Peyer's patch (tissue), 4 donors: ENCODE measurements around the gene CDH23. TPM values are rescaled to one million over a fixed set of nuclear protein-coding genes. Genes with fewer than 3 reads are reported as not detected.
A peak's percentile ranks its signal among the peaks of the same experiment; 100 is the strongest.

Experiments
- DNase-seq, 3 donors: peaks; one replicate each; pipeline ENCODE4 v3.0.0-alpha.2; 2017 to 2019
- H3K27ac ChIP-seq, 4 donors: fragments of 200-600 bp; sonication (generic); one replicate each; pipeline ENCODE4 v1.5.1; 2016 to 2019
- H3K27me3 ChIP-seq, 2 donors: fragments of 200-600 bp; sonication (generic); one replicate each; pipeline ENCODE4 v1.5.1; 2019
- H3K36me3 ChIP-seq, 3 donors: fragments of 200-600 bp; sonication (generic); one replicate each; pipeline ENCODE4 v1.5.1; 2016 to 2019
- H3K4me1 ChIP-seq, 4 donors: fragments of 200-600 bp; sonication (generic); one replicate each; pipeline ENCODE4 v1.5.1; 2016 to 2019
- H3K4me3 ChIP-seq, 4 donors: fragments of 200-600 bp; sonication (generic); 1 replicate in 3 of 4; 2 replicates in 1 of 4; pipeline ENCODE4 v1.5.1; 2016 to 2019; ENCODE audit warnings: mild to moderate bottlenecking in 1 of 4
- H3K9me3 ChIP-seq, 4 donors: fragments of 200-600 bp; sonication (generic); one replicate each; pipeline ENCODE4 v1.5.1; 2016 to 2019; ENCODE audit warnings: mild to moderate bottlenecking in 1 of 4
- CTCF ChIP-seq, 6 experiments: fragments of 450-650 bp in 4 of 6; fragments of 200-600 bp in 2 of 6; sonication (generic) in 1 of 6; IDR thresholded peaks; one replicate each; pipeline ENCODE4 v1.5.1; 2017 to 2019; ENCODE audit warnings: antibody characterized with exemption in 6 of 6, mild to moderate bottlenecking in 3 of 6, moderate library complexity in 1 of 6
- POLR2A ChIP-seq, 2 donors: fragments of 450-650 bp; IDR thresholded peaks; one replicate each; pipeline ENCODE4 v1.5.1; 2017; ENCODE audit warnings: antibody characterized with exemption in 2 of 2, mild to moderate bottlenecking in 2 of 2, moderate library complexity in 2 of 2
- total RNA-seq, 4 donors: library from RNA; depleted of rRNA; stranded (reverse); fragments of >200 nt; gene quantifications; one replicate each; pipeline ENCODE4 v1.1.0, GENCODE V29; 2016

Gene CDH23
- total RNA-seq, 4 donors from 2014 or later: 3.2 to 9.9 (median 5.4) TPM

DNA sequence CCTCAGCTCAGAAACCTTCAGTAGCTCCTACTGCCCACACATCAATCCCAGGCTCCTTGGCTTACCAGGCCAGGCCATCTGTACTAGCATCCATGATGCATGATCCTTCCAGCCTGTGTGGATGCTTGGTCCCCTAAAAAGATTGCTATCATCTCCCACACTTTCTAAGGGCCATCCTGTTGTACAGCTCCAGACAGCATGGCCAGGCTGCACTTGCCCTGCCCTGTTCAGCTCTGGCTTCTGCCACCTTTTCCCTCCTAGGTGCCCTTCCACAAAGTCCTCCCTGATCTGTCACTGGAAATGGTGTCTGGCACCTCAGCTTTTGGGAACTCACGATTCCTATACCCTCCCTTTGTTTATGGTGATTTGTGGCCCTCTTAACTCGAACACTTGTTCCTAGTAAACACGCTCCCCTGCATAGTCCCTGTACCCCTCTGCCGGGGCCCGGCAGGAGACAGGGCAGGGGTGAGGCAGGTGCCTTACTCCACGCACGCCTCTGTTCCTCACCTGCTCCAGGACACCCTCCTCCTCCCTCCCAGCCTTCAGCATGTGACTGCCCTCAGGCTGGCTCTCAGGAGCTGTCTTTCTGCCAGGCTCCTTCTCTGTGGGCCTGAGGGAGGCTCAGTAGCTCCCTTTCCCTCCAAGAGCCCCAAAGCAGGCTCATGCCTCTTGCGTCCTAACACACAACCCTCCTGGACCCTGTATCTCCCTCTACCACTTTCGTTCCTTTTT lies 71.8 kb downstream of the CDH23 start:
- Histone ChIP-seq H3K27me3 (no peaks in the 10 kb centered on the region), H3K36me3 (no peaks in the 10 kb centered on the region), H3K4me3 (no peak overlapping the region), H3K9me3 (no peaks in the 10 kb centered on the region), H3K4me1 (no peaks in the 10 kb centered on the region), H3K27ac (no peak overlapping the region)
- peak in 1 of 3 donors; percentile 19 for DNase-seq
- TF ChIP-seq POLR2A (IDR thresholded peaks at IDR 0.05): no peak
- no peak for TF ChIP-seq CTCF (IDR thresholded peaks at IDR 0.05)

GRCh38 chr10:71471006-71471405 lies 74.3 kb downstream of the CDH23 start:
- H3K9me3 ChIP-seq: no peaks in the 10 kb centered on the region
- H3K27ac ChIP-seq: no peak overlapping the region
- no peaks in the 10 kb centered on the region for H3K27me3 ChIP-seq
- H3K4me1 ChIP-seq: no peaks in the 10 kb centered on the region
- TF ChIP-seq POLR2A (IDR thresholded peaks at IDR 0.05) (no peak), CTCF (IDR thresholded peaks at IDR 0.05) (no peak)
- H3K4me3 ChIP-seq: no peak overlapping the region
- peak in 1 of 3 donors; percentile 11 for DNase-seq
- H3K36me3 ChIP-seq: no peaks in the 10 kb centered on the region

DNA sequence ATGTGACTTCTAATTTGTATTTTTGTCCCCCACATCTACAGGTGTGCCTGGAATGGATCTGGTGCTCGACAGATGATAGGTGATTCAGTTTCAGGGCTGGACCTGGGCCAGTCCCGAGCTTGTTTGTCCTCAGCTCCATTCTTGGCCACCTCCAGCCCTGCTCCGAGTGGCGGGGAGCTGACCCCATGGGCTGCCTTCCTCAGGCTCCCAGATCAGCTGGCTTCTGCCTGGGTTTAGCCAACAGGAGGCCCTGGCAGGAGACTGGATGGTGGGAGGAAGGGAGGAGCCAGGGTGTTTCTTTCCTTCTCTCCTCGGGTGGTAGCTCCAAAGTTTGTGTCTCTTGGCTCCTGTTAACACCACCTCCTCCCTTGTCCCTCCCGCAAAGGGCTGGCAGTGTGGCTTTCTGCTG lies 75.2 kb downstream of the CDH23 start:
- H3K4me3 ChIP-seq: no peak overlapping the region
- H3K9me3 ChIP-seq: no peaks in the 10 kb centered on the region
- H3K36me3 ChIP-seq: no peaks in the 10 kb centered on the region
- no peak for TF ChIP-seq POLR2A (IDR thresholded peaks at IDR 0.05)
- no peak for TF ChIP-seq CTCF (IDR thresholded peaks at IDR 0.05)
- H3K27ac ChIP-seq: no peak overlapping the region
- DNase-seq: no peak
- peaks cover 0 to 4% (median 0%) of the 10 kb centered on the region in 4 donors for H3K4me1 ChIP-seq
- H3K27me3 ChIP-seq: no peaks in the 10 kb centered on the region

DNA sequence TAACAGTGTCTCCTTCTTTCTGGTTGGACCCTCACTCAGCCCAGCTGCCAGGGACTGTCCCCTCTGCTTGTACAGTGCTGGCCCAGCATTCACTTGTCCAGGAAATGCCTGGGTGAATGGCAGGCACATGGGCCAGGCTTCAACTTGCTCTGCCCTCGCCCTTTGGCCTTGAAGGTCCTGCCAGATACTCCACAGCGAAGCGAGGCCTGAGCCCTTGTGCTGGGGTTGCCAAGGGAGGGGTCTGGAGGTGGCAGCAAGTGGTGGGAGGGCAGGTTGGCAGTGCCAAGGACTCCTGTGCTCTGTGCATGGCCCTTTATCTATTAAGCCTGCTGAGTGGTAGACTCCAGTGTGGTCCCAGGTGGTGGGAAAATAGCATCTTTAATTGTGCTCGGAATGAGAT lies 75.7 kb downstream of the CDH23 start:
- peaks cover 0 to 6% (median 0%) of the 10 kb centered on the region in 4 donors for H3K4me1 ChIP-seq
- H3K4me3 ChIP-seq: no peak overlapping the region
- H3K27me3 ChIP-seq: no peaks in the 10 kb centered on the region
- DNase-seq: no peak
- H3K27ac ChIP-seq: no peak overlapping the region
- no peaks in the 10 kb centered on the region for H3K9me3 ChIP-seq
- TF ChIP-seq CTCF (IDR thresholded peaks at IDR 0.05) (no peak), POLR2A (IDR thresholded peaks at IDR 0.05) (no peak)
- no peaks in the 10 kb centered on the region for H3K36me3 ChIP-seq

GRCh38 chr10:71472912-71473311 lies 76.2 kb downstream of the CDH23 start:
- Histone ChIP-seq H3K27me3 (no peaks in the 10 kb centered on the region), H3K4me1 (peaks cover 0 to 6% (median 0%) of the 10 kb centered on the region in 4 donors), H3K36me3 (no peaks in the 10 kb centered on the region), H3K4me3 (no peak overlapping the region), H3K27ac (no peak overlapping the region), H3K9me3 (no peaks in the 10 kb centered on the region)
- peak in 1 of 3 donors; percentile 14 for DNase-seq
- no peak for TF ChIP-seq POLR2A (IDR thresholded peaks at IDR 0.05)
- TF ChIP-seq CTCF (IDR thresholded peaks at IDR 0.05): no peak
